ENCODE measurements around the gene ARL10. TPM values are rescaled to one million over a fixed set of nuclear protein-coding genes. Genes with fewer than 3 reads are reported as not detected.

The ARL10 gene
- polyA plus RNA-seq, 3 donors: 10.0 to 11.1 (median 10.6) TPM

Other genes starting within 250 kb of the ARL10 start
- 10 to 100 TPM; 18.1 to 19.5 (median 19.4) TPM for gene SIMC1, start 127.1 kb upstream of the ARL10 start, polyA plus RNA-seq (ENCODE audit: insufficient read length in 3 of 3)
- 100 to 1,000 TPM; 134 to 160 (median 147) TPM for gene KIAA1191, start 3.7 kb upstream of the ARL10 start, polyA plus RNA-seq (ENCODE audit: insufficient read length in 3 of 3)
- gene NOP16, start 23.1 kb downstream of the ARL10 start, polyA plus RNA-seq (ENCODE audit: insufficient read length in 3 of 3): 10 to 100 TPM; 25.4 to 27.9 (median 27.2) TPM
- 100 to 1,000 TPM in 1 of 3 donors, 10 to 100 TPM in 2; 89.7 to 111 (median 94.5) TPM for gene HIGD2A, start 23.3 kb downstream of the ARL10 start, polyA plus RNA-seq (ENCODE audit: insufficient read length in 3 of 3)
- 10 to 100 TPM; 45.8 to 59.0 (median 52.4) TPM for gene CLTB, start 51.1 kb downstream of the ARL10 start, polyA plus RNA-seq (ENCODE audit: insufficient read length in 3 of 3)
- gene FAF2, start 82.9 kb downstream of the ARL10 start, polyA plus RNA-seq (ENCODE audit: insufficient read length in 3 of 3): 10 to 100 TPM; 45.5 to 48.8 (median 47.5) TPM
- gene RNF44, start 171.9 kb downstream of the ARL10 start, polyA plus RNA-seq (ENCODE audit: insufficient read length in 3 of 3): 10 to 100 TPM; 28.6 to 34.4 (median 32.1) TPM
- gene CDHR2, start 183.9 kb downstream of the ARL10 start, polyA plus RNA-seq (ENCODE audit: insufficient read length in 3 of 3): 10 to 100 TPM; 18.9 to 23.1 (median 20.2) TPM
- 1 to 10 TPM; 1.7 to 1.8 (median 1.7) TPM for gene GPRIN1, start 244.7 kb downstream of the ARL10 start, polyA plus RNA-seq (ENCODE audit: insufficient read length in 3 of 3)